G401 (cell line): ENCODE data around the gene CCDC92B. TPM values are rescaled to one million over a fixed set of nuclear protein-coding genes. Genes with fewer than 3 reads are reported as not detected.

Source experiments
- DNase-seq: peaks from one replicate; pipeline ENCODE4 v3.0.0-alpha.2; 2015; ENCODE audit warnings: low spot score
- in situ Hi-C: cut with HindIII; loops from 2 replicates; pipeline ENCODE4 v1.10.0; 2016; ENCODE audit warnings: low sequenced_read_pairs, mixed read lengths
- total RNA-seq: library from RNA; depleted of rRNA; stranded (reverse); fragments of >200 nt; shearing (Covaris generic); gene quantifications from 2 replicates; pipeline ENCODE4 v1.2.3, GENCODE V29; 2014

Gene CCDC92B
- total RNA-seq, 1 experiment from 2014 or later: 0.31 TPM

GRCh38 chr17:2730764-2731353 lies 18.6 kb downstream of the CCDC92B start:
- in situ Hi-C loops: no loop called here
- no peak for DNase-seq

- DNase-seq: peak; percentile 47
- in situ Hi-C loops: no loop called here
Measured at GRCh38 chr17:2724784-2725164, 24.7 kb downstream of the CCDC92B start.

- no peak for DNase-seq
- in situ Hi-C loops: no loop called here
Measured at GRCh38 chr17:2723997-2724783, 25.3 kb downstream of the CCDC92B start.

GRCh38 chr17:2723505-2723996 lies 25.9 kb downstream of the CCDC92B start:
- in situ Hi-C loops: no loop called here
- no peak for DNase-seq

GRCh38 chr17:2722611-2723010 lies 26.8 kb downstream of the CCDC92B start:
- in situ Hi-C loops: no loop called here

GRCh38 chr17:2721603-2722002 lies 27.8 kb downstream of the CCDC92B start:
- no peak for DNase-seq
- in situ Hi-C loops: no loop called here

More at GRCh38 chr17:2722611-2723010, 26.8 kb downstream of the CCDC92B start:
- DNase-seq: no peak

- DNase-seq: no peak
- in situ Hi-C loops: no loop called here
Measured at GRCh38 chr17:2719861-2720260, 29.6 kb downstream of the CCDC92B start.

GRCh38 chr17:2718150-2718938 lies 31.1 kb downstream of the CCDC92B start:
- no peak for DNase-seq
- in situ Hi-C loops: no loop called here

- DNase-seq: no peak
- in situ Hi-C loops: no loop called here
Measured at GRCh38 chr17:2716649-2717048, 32.8 kb downstream of the CCDC92B start.

- in situ Hi-C loops: no loop called here
Measured at GRCh38 chr17:2713881-2714280, 35.6 kb downstream of the CCDC92B start.

GRCh38 chr17:2712300-2713043 lies 37.0 kb downstream of the CCDC92B start:
- in situ Hi-C loops: no loop called here
- DNase-seq: peak; percentile 40

More at GRCh38 chr17:2713881-2714280, 35.6 kb downstream of the CCDC92B start:
- DNase-seq: peak; percentile 82

- DNase-seq: peak; percentile 94
- in situ Hi-C loops: no loop called here
Measured at GRCh38 chr17:2711608-2712299, 37.7 kb downstream of the CCDC92B start, which contains the start of gene CLUH. Gene CLUH (minus strand): TSS chr17:2711764. CDS start chr17:2711661, 103 bp downstream.

- DNase-seq: no peak
- in situ Hi-C loops: no loop called here
Measured at GRCh38 chr17:2710803-2711607, 38.4 kb downstream of the CCDC92B start.

GRCh38 chr17:2710071-2710802 lies 39.2 kb downstream of the CCDC92B start:
- DNase-seq: no peak
- in situ Hi-C loops: no loop called here

GRCh38 chr17:2709183-2709661 lies 40.2 kb downstream of the CCDC92B start:
- DNase-seq: no peak
- in situ Hi-C loops: no loop called here

- in situ Hi-C loops: no loop called here
- no peak for DNase-seq
Measured at GRCh38 chr17:2708585-2709182, 40.8 kb downstream of the CCDC92B start.
